ENCODE measurements around the gene SLC7A14. TPM values are rescaled to one million over a fixed set of nuclear protein-coding genes. Genes with fewer than 3 reads are reported as not detected.

Gene SLC7A14
- polyA plus RNA-seq, 3 donors, result not detected

GRCh38 chr3:170442947-170443346, 142.9 kb downstream of the SLC7A14 start:
- H4K20me1 ChIP-seq (ENCODE audit: insufficient read depth, low read length), result no peaks in the 10 kb centered on the region
- Mint-ChIP-seq H3K4me1 (no peaks in the 10 kb centered on the region), H3K9me3 (peaks cover 0 to 11% (median 0%) of the 10 kb centered on the region in 7 donors), H3K36me3 (no peaks in the 10 kb centered on the region), H3K4me3 (no peak overlapping the region), H3K27me3 (ENCODE audit: low read depth in 3 of 3) (peaks cover 4 to 5% (median 4%) of the 10 kb centered on the region in 3 donors), H3K27ac (no peak overlapping the region)
- no peak overlapping the region for H3K27ac ChIP-seq (ENCODE audit: low read depth in 1 of 2, low read length in 2 of 2)
- H3K36me3 ChIP-seq (replicated peaks in 1 of 2; ENCODE audit: control insufficient read depth in 1 of 2, insufficient read depth in 2 of 2, low read length in 2 of 2), result no peaks in the 10 kb centered on the region
- no peaks in the 10 kb centered on the region for H3K79me2 ChIP-seq (ENCODE audit: insufficient read depth, low read length)
- TF ChIP-seq, protein P1, sequence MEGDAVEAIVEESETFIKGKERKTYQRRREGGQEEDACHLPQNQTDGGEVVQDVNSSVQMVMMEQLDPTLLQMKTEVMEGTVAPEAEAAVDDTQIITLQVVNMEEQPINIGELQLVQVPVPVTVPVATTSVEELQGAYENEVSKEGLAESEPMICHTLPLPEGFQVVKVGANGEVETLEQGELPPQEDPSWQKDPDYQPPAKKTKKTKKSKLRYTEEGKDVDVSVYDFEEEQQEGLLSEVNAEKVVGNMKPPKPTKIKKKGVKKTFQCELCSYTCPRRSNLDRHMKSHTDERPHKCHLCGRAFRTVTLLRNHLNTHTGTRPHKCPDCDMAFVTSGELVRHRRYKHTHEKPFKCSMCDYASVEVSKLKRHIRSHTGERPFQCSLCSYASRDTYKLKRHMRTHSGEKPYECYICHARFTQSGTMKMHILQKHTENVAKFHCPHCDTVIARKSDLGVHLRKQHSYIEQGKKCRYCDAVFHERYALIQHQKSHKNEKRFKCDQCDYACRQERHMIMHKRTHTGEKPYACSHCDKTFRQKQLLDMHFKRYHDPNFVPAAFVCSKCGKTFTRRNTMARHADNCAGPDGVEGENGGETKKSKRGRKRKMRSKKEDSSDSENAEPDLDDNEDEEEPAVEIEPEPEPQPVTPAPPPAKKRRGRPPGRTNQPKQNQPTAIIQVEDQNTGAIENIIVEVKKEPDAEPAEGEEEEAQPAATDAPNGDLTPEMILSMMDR (IDR thresholded peaks at IDR 0.05), result no peak
- no peak for DNase-seq
- no peaks in the 10 kb centered on the region for H3K27me3 ChIP-seq (ENCODE audit: control insufficient read depth in 2 of 2, insufficient read depth in 2 of 2, low read length in 2 of 2)
- H3K4me1 ChIP-seq (ENCODE audit: control insufficient read depth in 1 of 2, insufficient read depth in 2 of 2, low read length in 2 of 2), result no peaks in the 10 kb centered on the region
- intact Hi-C loops (cut with micrococcal nuclease), result no loop called here
- H3K9me3 ChIP-seq (replicated peaks in 1 of 2; ENCODE audit: control insufficient read depth in 1 of 2, insufficient read depth in 1 of 2, low read length in 2 of 2), result no peaks in the 10 kb centered on the region
- H3K4me3 ChIP-seq (replicated peaks in 1 of 3; ENCODE audit: low read depth in 2 of 3, low read length in 3 of 3), result no peak overlapping the region
- no peak overlapping the region for H2AFZ ChIP-seq (ENCODE audit: insufficient read depth, low read depth, low read length, poor library complexity, severe bottlenecking)
- H3K9ac ChIP-seq (ENCODE audit: insufficient read depth, low read length, poor library complexity, severe bottlenecking), result no peak overlapping the region
- H3K4me2 ChIP-seq (replicated peaks; ENCODE audit: extremely low read depth, low read length, poor library complexity, severe bottlenecking), result no peak overlapping the region

- H3K9me3 Mint-ChIP-seq, result peaks cover 0 to 11% (median 0%) of the 10 kb centered on the region in 7 donors
- no peaks in the 10 kb centered on the region for H3K4me1 ChIP-seq (ENCODE audit: control insufficient read depth in 1 of 2, insufficient read depth in 2 of 2, low read length in 2 of 2)
- no peak overlapping the region for H3K4me3 Mint-ChIP-seq
- no peaks in the 10 kb centered on the region for H4K20me1 ChIP-seq (ENCODE audit: insufficient read depth, low read length)
- intact Hi-C loops (cut with micrococcal nuclease), result no loop called here
- no peak overlapping the region for H3K27ac ChIP-seq (ENCODE audit: low read depth in 1 of 2, low read length in 2 of 2)
- no peak overlapping the region for H3K4me2 ChIP-seq (replicated peaks; ENCODE audit: extremely low read depth, low read length, poor library complexity, severe bottlenecking)
- no peak for DNase-seq
- no peak overlapping the region for H3K9ac ChIP-seq (ENCODE audit: insufficient read depth, low read length, poor library complexity, severe bottlenecking)
- no peaks in the 10 kb centered on the region for H3K4me1 Mint-ChIP-seq
- no peak overlapping the region for H3K4me3 ChIP-seq (replicated peaks in 1 of 3; ENCODE audit: low read depth in 2 of 3, low read length in 3 of 3)
- no peak overlapping the region for H2AFZ ChIP-seq (ENCODE audit: insufficient read depth, low read depth, low read length, poor library complexity, severe bottlenecking)
- H3K27me3 Mint-ChIP-seq (ENCODE audit: low read depth in 3 of 3), result peaks cover 2 to 5% (median 2%) of the 10 kb centered on the region in 3 donors
- WGBS (ENCODE audit: insufficient coverage), result 83% methylated on average over 1 of the region's 4 CpGs
- H3K79me2 ChIP-seq (ENCODE audit: insufficient read depth, low read length), result no peaks in the 10 kb centered on the region
- no peaks in the 10 kb centered on the region for H3K9me3 ChIP-seq (replicated peaks in 1 of 2; ENCODE audit: control insufficient read depth in 1 of 2, insufficient read depth in 1 of 2, low read length in 2 of 2)
- no peaks in the 10 kb centered on the region for H3K36me3 Mint-ChIP-seq
- H3K27ac Mint-ChIP-seq, result no peak overlapping the region
- no peaks in the 10 kb centered on the region for H3K27me3 ChIP-seq (ENCODE audit: control insufficient read depth in 2 of 2, insufficient read depth in 2 of 2, low read length in 2 of 2)
- no peaks in the 10 kb centered on the region for H3K36me3 ChIP-seq (replicated peaks in 1 of 2; ENCODE audit: control insufficient read depth in 1 of 2, insufficient read depth in 2 of 2, low read length in 2 of 2)
- TF ChIP-seq, protein P1 (IDR thresholded peaks at IDR 0.05), result no peak
Observed at GRCh38 chr3:170441412-170441811, 144.5 kb downstream of the SLC7A14 start.
